WTC11 (cell line): ENCODE results near the gene ARVCF. TPM values are rescaled to one million over a fixed set of nuclear protein-coding genes. Genes with fewer than 3 reads are reported as not detected.

ENCODE experiments used
- ATAC-seq: fragments of 200-7000 bp; cut with Tn5 transposase; 2 replicates; pipeline ENCODE4 v1.10.0; 2021; ENCODE audit warnings: mild to moderate bottlenecking, moderate library complexity
- CTCF ChIA-PET: fragments of 300-600 bp; sonication (Branson Sonifier 250); formaldehyde crosslinking; loops from one replicate; lab custom pipeline; 2021; ENCODE audit warnings: antibody characterized with exemption; lab: Charles Lee
- POLR2A ChIA-PET: fragments of 350-600 bp; sonication (Branson Sonifier 250); formaldehyde crosslinking; loops from one replicate; lab custom pipeline; 2021; ENCODE audit warnings: antibody characterized with exemption; lab: Charles Lee
- DNase-seq: peaks from one replicate; pipeline ENCODE4 v3.0.0; 2021; ENCODE audit warnings: low spot score
- H3K27ac Mint-ChIP-seq: 2 replicates; pipeline ENCODE4 v1.8.0; 2021; ENCODE audit warnings: mixed read lengths
- H3K27me3 Mint-ChIP-seq: 2 replicates; pipeline ENCODE4 v1.8.0; 2021; ENCODE audit warnings: low read depth, mild to moderate bottlenecking, moderate library complexity, mixed read lengths
- H3K36me3 Mint-ChIP-seq: 2 replicates; pipeline ENCODE4 v1.8.0; 2021; ENCODE audit warnings: mixed read lengths
- H3K4me1 Mint-ChIP-seq: 2 replicates; pipeline ENCODE4 v1.8.0; 2022; ENCODE audit warnings: mixed read lengths
- H3K4me3 Mint-ChIP-seq: 2 replicates; pipeline ENCODE4 v1.8.0; 2021; ENCODE audit warnings: mild to moderate bottlenecking, moderate library complexity, mixed read lengths
- H3K9me3 Mint-ChIP-seq: 2 replicates; pipeline ENCODE4 v1.8.0; 2021; ENCODE audit warnings: mixed read lengths
- CREB1 ChIP-seq: sonication (generic); formaldehyde crosslinking; IDR thresholded peaks from 2 replicates; pipeline ENCODE4 v1.8.0; 2023; ENCODE audit warnings: mild to moderate bottlenecking, missing genetic modification reagents
- GTF2I ChIP-seq: fragments of 250-450 bp; sonication (Bioruptor Pico); conservative IDR thresholded peaks from 2 replicates; pipeline ENCODE4 v1.4.0; 2021; ENCODE audit warnings: mild to moderate bottlenecking
- NFATC4 ChIP-seq: fragments of 250-450 bp; sonication (Bioruptor Pico); IDR thresholded peaks from 2 replicates; pipeline ENCODE4 v1.9.0; 2021; ENCODE audit warnings: mild to moderate bottlenecking
- PRRX2 ChIP-seq: fragments of 250-450 bp; sonication (Bioruptor Pico); IDR thresholded peaks from 2 replicates; pipeline ENCODE4 v1.8.0; 2021; ENCODE audit warnings: mild to moderate bottlenecking
- TCF7 ChIP-seq: sonication (generic); formaldehyde crosslinking; IDR thresholded peaks from 2 replicates; pipeline ENCODE4 v1.8.0; 2022; ENCODE audit warnings: mild to moderate bottlenecking, low read depth, missing genetic modification reagents, moderate library complexity
- TP53 ChIP-seq: sonication (generic); formaldehyde crosslinking; IDR thresholded peaks from 2 replicates; pipeline ENCODE4 v1.8.1; 2023; ENCODE audit warnings: mild to moderate bottlenecking, missing genetic modification reagents
- ZNF396 ChIP-seq: fragments of 250-450 bp; sonication (Bioruptor Pico); IDR thresholded peaks from 2 replicates; pipeline ENCODE4 v1.8.0; 2021; ENCODE audit warnings: mild to moderate bottlenecking, moderate library complexity, borderline replicate concordance
- total RNA-seq: library from RNA; stranded (reverse); gene quantifications from 3 replicates; pipeline ENCODE4 v1.2.3, GENCODE V29; 2021
- TF ChIP-seq, protein P1 (sequence below): sonication (generic); formaldehyde crosslinking; IDR thresholded peaks from 2 replicates; pipeline ENCODE4 v1.8.1; 2022; ENCODE audit warnings: mild to moderate bottlenecking, missing genetic modification reagents, moderate library complexity, borderline replicate concordance
- TF ChIP-seq, protein P2 (sequence below): sonication (generic); formaldehyde crosslinking; IDR thresholded peaks from 2 replicates; pipeline ENCODE4 v1.8.0; 2023; ENCODE audit warnings: missing genetic modification reagents
- TF ChIP-seq, protein P3 (sequence below): sonication (generic); formaldehyde crosslinking; IDR thresholded peaks from 2 replicates; pipeline ENCODE4 v1.8.1; 2023; ENCODE audit warnings: mild to moderate bottlenecking, moderate library complexity, missing genetic modification reagents
- TF ChIP-seq, protein P4 (sequence below): fragments of 200-600 bp; IDR thresholded peaks from 2 replicates; pipeline ENCODE4 v1.8.0; 2022; ENCODE audit warnings: antibody characterized with exemption
- TF ChIP-seq, protein P5 (sequence below): sonication (generic); formaldehyde crosslinking; IDR thresholded peaks from 2 replicates; pipeline ENCODE4 v1.8.0; 2022; ENCODE audit warnings: mild to moderate bottlenecking, missing genetic modification reagents
- TF ChIP-seq, protein P6 (sequence below): fragments of 250-450 bp; sonication (Bioruptor Pico); IDR thresholded peaks from 2 replicates; pipeline ENCODE4 v2.1.2; 2022; ENCODE audit warnings: mild to moderate bottlenecking, moderate library complexity

Gene ARVCF
- total RNA-seq, 1 experiment from 2014 or later, result 65.4 TPM

DNA sequence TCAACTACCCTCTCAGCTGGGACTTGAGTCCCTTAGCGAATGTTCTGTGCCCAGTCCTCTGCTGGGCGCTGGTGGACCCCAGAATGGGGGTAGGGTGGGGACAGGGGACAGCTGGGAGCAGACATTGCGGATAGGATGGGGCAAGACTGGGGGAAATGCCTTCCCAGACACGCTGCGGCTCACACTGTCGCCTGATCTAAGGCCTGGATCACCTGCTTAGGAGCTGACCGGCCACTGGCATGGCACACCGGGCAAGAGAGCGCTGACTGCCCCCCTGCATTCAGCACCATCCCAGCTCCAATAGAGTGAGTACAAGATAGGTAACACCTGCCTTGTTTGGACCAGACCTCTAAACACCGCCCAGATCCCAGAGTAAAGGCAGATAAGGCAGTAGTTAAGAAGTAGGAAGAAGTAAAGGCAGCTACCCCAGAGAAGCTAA, 1.4 kb downstream of the ARVCF start:
- H3K9me3 Mint-ChIP-seq, result no peaks in the 10 kb centered on the region
- peaks cover 8% of the 10 kb centered on the region for H3K4me1 Mint-ChIP-seq
- no peak overlapping the region for H3K27ac Mint-ChIP-seq
- H3K36me3 Mint-ChIP-seq, result no peaks in the 10 kb centered on the region
- H3K4me3 Mint-ChIP-seq, result peak overlapping the region; percentile 64
- CTCF ChIA-PET, result interaction anchor here (0.9 to 6.5 kb wide), 10 partner anchors 14 to 284 kb away, joined by 3 to 181 read pairs (median 5); no protein-coding TSS in a partner anchor
- TF ChIP-seq, protein P1, sequence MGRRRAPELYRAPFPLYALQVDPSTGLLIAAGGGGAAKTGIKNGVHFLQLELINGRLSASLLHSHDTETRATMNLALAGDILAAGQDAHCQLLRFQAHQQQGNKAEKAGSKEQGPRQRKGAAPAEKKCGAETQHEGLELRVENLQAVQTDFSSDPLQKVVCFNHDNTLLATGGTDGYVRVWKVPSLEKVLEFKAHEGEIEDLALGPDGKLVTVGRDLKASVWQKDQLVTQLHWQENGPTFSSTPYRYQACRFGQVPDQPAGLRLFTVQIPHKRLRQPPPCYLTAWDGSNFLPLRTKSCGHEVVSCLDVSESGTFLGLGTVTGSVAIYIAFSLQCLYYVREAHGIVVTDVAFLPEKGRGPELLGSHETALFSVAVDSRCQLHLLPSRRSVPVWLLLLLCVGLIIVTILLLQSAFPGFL (CRISPR knock-in tag), result no peak
- TF ChIP-seq, all 79 proteins: peak for 0
- DNase-seq, result no peak
- POLR2A ChIA-PET, result interaction anchor here (1.2 kb wide), 1 partner anchor 64 kb away, joined by 3 read pairs; no protein-coding TSS in a partner anchor
- no peak for ATAC-seq
- peaks cover 47% of the 10 kb centered on the region for H3K27me3 Mint-ChIP-seq

DNA sequence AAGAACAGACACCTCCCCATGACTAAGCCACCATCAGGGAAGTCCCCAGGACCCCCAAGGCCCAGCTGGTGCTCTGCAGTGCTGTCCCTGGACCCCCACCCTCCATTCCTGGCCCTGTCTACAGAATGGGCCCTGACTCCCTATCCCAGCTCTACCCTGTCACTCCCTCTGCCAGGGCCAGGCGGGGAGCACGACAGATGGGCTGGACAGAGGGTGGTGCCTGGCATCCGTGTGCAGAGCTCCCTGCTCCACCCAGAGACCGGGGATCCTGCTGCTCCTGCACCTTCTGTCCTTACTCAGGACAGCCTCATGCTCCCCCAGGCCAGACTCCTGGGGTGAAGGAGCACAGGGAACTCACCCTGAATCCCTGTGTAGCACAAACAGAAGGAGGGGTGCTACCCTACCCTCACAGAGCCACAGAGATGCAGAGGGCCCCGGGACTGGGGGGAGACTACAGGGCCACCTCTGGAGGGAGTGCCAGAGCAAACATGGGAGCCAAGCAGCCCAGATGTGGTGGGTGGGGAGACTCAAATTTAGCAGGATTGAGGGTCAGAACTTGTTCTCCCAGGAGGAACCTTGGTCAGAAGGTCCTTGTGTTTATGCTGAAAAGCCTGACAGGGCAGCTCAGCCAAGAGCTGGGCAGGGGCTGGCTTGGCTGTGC, 2.0 kb downstream of the ARVCF start:
- no peak overlapping the region; the same call in 1 of the 2 replicates for H3K27ac Mint-ChIP-seq
- CTCF ChIA-PET, result interaction anchor here (0.9 to 6.5 kb wide), 12 partner anchors 8 to 284 kb away, joined by 3 to 181 read pairs (median 10); no protein-coding TSS in a partner anchor
- ATAC-seq (no peak), DNase-seq (no peak)
- H3K27me3 Mint-ChIP-seq, result peaks cover 41% of the 10 kb centered on the region
- peaks cover 8% of the 10 kb centered on the region for H3K4me1 Mint-ChIP-seq
- POLR2A ChIA-PET, result no interaction called here
- H3K36me3 Mint-ChIP-seq, result no peaks in the 10 kb centered on the region
- TF ChIP-seq, protein P2, sequence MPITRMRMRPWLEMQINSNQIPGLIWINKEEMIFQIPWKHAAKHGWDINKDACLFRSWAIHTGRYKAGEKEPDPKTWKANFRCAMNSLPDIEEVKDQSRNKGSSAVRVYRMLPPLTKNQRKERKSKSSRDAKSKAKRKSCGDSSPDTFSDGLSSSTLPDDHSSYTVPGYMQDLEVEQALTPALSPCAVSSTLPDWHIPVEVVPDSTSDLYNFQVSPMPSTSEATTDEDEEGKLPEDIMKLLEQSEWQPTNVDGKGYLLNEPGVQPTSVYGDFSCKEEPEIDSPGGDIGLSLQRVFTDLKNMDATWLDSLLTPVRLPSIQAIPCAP, result no peak
- TF ChIP-seq, protein P1 (CRISPR knock-in tag), result no peak
- TF ChIP-seq, protein P3, sequence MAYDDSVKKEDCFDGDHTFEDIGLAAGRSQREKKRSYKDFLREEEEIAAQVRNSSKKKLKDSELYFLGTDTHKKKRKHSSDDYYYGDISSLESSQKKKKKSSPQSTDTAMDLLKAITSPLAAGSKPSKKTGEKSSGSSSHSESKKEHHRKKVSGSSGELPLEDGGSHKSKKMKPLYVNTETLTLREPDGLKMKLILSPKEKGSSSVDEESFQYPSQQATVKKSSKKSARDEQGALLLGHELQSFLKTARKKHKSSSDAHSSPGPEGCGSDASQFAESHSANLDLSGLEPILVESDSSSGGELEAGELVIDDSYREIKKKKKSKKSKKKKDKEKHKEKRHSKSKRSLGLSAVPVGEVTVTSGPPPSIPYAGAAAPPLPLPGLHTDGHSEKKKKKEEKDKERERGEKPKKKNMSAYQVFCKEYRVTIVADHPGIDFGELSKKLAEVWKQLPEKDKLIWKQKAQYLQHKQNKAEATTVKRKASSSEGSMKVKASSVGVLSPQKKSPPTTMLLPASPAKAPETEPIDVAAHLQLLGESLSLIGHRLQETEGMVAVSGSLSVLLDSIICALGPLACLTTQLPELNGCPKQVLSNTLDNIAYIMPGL (CRISPR knock-in tag), result 0 out of 2 replicates have a peak, but pooled peaks have one; percentile 47
- no peaks in the 10 kb centered on the region for H3K9me3 Mint-ChIP-seq
- peak overlapping the region; percentile 64 for H3K4me3 Mint-ChIP-seq

DNA sequence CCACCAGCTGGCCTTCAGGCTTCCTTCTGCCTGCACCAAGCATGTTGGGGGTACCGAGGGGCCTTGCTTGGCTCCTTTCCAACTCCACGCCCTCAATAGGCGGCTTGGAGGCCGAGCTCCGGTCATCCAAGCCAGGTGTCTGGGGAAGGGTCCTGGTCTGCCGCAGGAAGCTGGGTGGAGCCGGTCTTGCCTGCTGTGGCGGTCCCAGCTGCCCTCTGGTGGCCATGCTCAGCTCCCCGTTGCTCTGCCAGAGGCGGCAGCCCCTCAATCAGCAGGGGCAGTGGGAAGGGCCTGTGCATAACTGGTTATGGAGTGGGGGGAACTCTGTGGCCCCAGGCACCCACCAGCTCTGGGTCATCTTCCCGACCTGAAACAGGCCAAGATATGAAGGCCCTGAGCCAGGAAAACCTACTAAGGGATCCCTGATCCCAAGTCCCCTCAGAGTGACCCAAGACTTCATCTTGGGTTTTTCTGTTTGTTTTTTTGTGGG, 3.2 kb downstream of the ARVCF start:
- Mint-ChIP-seq H3K4me3 (no peak overlapping the region), H3K9me3 (no peaks in the 10 kb centered on the region), H3K27me3 (peaks cover 29% of the 10 kb centered on the region), H3K4me1 (peaks cover 8% of the 10 kb centered on the region), H3K27ac (no peak overlapping the region), H3K36me3 (no peaks in the 10 kb centered on the region)
- DNase-seq (peak; percentile 91), ATAC-seq (peak; percentile 62)
- POLR2A ChIA-PET, result interaction anchor here (1.1 kb wide), 1 partner anchor 27 kb away, joined by 4 read pairs; no protein-coding TSS in a partner anchor
- CTCF ChIA-PET, result interaction anchor here (0.6 to 6.5 kb wide), 24 partner anchors 9 to 283 kb away, joined by 3 to 181 read pairs (median 6); no protein-coding TSS in a partner anchor
- TF ChIP-seq ZNF396 (no peak), GTF2I (no peak), PRRX2 (CRISPR knock-in tag) (no peak), TP53 (CRISPR knock-in tag) (no peak), CREB1 (CRISPR knock-in tag) (no peak), TCF7 (no peak), NFATC4 (CRISPR knock-in tag) (no peak)
- TF ChIP-seq, protein P4, sequence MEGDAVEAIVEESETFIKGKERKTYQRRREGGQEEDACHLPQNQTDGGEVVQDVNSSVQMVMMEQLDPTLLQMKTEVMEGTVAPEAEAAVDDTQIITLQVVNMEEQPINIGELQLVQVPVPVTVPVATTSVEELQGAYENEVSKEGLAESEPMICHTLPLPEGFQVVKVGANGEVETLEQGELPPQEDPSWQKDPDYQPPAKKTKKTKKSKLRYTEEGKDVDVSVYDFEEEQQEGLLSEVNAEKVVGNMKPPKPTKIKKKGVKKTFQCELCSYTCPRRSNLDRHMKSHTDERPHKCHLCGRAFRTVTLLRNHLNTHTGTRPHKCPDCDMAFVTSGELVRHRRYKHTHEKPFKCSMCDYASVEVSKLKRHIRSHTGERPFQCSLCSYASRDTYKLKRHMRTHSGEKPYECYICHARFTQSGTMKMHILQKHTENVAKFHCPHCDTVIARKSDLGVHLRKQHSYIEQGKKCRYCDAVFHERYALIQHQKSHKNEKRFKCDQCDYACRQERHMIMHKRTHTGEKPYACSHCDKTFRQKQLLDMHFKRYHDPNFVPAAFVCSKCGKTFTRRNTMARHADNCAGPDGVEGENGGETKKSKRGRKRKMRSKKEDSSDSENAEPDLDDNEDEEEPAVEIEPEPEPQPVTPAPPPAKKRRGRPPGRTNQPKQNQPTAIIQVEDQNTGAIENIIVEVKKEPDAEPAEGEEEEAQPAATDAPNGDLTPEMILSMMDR, result peak; percentile 35; the same call in 1 of the 2 replicates
- TF ChIP-seq, protein P5, sequence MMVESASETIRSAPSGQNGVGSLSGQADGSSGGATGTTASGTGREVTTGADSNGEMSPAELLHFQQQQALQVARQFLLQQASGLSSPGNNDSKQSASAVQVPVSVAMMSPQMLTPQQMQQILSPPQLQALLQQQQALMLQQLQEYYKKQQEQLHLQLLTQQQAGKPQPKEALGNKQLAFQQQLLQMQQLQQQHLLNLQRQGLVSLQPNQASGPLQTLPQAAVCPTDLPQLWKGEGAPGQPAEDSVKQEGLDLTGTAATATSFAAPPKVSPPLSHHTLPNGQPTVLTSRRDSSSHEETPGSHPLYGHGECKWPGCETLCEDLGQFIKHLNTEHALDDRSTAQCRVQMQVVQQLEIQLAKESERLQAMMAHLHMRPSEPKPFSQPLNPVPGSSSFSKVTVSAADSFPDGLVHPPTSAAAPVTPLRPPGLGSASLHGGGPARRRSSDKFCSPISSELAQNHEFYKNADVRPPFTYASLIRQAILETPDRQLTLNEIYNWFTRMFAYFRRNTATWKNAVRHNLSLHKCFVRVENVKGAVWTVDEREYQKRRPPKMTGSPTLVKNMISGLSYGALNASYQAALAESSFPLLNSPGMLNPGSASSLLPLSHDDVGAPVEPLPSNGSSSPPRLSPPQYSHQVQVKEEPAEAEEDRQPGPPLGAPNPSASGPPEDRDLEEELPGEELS (CRISPR knock-in tag), result no peak
- TF ChIP-seq, protein P1 (CRISPR knock-in tag), result no peak
- TF ChIP-seq, protein P3 (CRISPR knock-in tag), result 0 out of 2 replicates have a peak, but pooled peaks have one; percentile 59
- TF ChIP-seq, protein P6, sequence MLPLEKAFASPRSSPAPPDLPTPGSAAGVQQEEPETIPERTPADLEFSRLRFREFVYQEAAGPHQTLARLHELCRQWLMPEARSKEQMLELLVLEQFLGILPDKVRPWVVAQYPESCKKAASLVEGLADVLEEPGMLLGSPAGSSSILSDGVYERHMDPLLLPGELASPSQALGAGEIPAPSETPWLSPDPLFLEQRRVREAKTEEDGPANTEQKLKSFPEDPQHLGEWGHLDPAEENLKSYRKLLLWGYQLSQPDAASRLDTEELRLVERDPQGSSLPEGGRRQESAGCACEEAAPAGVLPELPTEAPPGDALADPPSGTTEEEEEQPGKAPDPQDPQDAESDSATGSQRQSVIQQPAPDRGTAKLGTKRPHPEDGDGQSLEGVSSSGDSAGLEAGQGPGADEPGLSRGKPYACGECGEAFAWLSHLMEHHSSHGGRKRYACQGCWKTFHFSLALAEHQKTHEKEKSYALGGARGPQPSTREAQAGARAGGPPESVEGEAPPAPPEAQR, result no peak
